Measurements from ENCODE around the gene PTS.
A peak's percentile ranks its signal among the peaks of the same experiment; 100 is the strongest.
"Not testable (repeated sequence)": the region's sequence is repeated elsewhere in the genome, so short reads cannot be mapped to it uniquely, and the experiment has no call there.

The PTS gene

DNA sequence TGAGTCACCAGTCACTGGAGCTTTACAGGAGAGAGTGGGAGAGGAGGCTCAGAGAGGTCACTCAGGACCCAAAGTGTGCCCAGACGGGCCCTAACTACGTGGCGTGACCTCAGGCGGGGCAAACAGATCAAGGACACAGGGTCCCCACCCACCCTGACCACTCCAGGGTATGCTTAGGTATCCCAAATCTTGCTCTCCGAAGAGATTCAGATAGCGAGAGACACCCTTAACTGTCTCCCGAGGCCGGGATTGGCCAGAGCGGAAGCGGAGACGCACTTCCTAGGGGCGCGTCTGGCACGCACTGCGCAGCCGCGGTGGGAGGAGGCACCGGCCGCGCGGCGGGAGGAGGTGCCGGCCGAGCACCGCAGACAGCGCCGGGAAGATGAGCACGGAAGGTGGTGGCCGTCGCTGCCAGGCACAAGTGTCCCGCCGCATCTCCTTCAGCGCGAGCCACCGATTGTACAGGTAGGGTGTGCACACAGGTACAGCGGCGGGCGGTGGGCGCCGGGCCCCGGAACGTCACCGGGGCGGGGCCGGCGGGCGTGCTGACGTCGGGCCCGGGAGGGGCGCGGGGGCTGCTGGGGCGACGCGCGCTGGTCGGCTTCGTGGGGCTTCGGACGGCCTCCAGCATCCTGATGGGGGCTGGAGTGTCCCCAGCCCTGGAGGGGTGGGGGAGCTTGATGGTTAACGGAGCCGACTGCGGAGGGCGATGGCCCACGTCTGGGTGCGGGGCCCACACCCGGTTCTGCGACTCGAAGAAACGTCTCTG is at the start of gene PTS:
PTS (plus strand) TSS at position 367 of the 769 bp plus-strand sequence; CDS start at position 383, 16 bp downstream.
- DNase-seq (ENCODE audit: low read depth): peak; percentile 90

DNA sequence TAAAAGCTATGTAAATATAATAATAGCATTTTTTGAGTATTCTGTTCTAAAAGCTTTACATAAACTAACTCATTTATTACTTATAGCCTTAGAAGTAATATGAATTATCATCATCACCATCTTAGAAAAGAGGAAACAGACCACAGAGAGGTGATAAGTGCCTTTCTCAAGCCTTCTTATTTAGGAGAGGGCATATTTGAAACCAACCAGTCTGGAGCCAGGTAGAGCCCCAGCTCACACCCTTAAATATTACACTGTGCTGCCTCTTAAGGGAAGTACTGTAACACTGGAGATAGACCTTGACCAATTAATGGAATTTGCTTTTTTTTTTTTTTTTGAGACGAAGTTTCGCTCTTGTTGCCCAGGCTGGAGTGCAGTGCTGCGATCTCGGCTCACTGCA is 48.6 kb upstream of the PTS start:
- no peak for DNase-seq (ENCODE audit: low read depth)

DNA sequence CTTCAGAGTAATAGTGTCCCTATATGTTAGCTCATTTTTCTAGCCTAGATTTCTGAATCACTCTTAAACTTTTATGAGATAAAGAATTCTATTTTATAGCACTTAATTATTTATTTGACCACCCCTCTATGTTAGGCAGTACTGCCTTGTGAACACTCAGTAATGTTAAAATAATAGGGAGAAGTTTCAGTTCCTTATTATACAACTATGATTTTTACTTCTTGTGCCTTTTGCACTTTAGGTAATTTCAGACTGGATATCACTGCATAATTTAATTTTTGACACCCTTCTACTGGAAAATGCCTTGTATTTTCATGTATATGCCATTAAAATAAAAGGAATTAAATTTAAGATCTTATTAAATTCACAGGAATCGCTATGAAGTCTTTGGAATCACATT is 47.8 kb upstream of the PTS start:
- DNase-seq (ENCODE audit: low read depth): no peak

DNA sequence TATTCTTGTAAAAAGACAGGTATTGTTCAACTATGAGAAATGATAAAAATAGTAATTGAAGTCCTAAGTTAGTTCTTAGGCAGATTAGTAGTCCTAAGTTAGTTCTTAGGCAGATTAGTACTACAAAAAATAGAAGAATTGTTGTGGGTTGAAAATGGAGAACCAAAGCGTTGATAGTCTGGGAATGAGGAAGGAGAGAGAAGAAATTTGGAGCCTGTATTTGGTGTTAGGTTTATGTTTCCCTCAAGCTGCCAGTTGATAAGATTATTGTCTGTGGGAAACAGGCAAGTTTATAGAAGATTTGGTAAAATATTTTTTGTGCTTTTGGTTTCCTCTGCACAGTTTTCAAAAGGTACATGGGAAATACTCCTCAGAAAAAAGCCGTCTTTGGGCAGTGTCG is 47.3 kb upstream of the PTS start:
- no peak for DNase-seq (ENCODE audit: low read depth)

DNA sequence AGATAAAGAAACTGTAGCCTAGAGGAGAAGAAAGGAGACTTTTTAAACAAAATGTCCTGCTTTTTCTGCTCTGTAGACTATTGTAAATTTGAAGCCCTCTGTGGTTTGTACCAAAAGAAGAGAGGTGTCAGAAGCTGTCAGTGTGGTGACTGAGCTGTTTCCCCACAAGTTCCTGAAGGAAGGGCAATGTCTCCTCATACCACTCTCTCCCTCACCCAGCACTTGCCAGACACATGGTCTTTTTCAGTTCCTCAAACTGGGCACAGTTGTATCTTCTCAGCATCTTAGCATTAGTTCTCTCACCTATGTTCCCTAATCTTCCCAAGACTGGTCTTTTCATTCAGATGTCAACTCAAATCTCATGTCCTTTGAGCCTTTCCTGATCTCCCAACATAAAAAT is 46.6 kb upstream of the PTS start:
- no peak for DNase-seq (ENCODE audit: low read depth)

DNA sequence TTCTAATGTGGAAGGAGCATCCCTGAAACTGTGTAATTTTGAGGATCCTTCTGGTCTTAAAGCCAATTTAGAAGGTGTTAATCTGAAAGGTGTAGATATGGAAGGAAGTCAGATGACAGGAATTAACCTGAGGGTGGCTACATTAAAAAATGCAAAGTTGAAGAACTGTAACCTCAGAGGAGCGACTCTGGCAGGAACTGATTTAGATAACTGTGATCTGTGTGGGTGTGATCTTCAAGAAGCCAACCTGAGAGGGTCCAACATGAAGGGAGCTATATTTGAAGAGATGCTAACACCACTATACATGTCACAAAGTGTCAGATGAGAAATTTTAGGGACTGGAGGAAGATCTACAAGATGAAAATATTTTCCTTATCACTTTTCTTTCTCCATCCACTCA is 43.4 kb upstream of the PTS start:
- DNase-seq (ENCODE audit: low read depth): no peak

DNA sequence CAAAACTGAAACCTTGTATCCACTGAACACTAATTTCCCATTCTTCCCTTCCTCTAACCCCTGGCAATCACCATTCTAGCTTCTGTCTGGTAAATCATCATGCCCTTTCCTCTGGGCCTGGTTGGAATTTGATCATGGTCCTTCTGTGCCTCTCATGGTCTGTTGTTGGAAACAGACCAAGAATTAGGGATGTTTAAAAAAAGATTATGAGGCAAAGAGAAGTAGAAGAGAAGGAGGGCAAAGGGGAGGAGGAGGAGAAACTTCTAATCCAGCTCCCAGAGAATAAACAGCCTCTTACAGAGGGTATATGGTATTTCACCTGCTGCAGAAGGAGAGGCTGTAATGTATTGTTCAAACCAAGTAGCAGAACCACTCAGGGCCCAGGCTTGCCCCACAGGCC is 40.3 kb upstream of the PTS start:
- DNase-seq (ENCODE audit: low read depth): no peak

DNA sequence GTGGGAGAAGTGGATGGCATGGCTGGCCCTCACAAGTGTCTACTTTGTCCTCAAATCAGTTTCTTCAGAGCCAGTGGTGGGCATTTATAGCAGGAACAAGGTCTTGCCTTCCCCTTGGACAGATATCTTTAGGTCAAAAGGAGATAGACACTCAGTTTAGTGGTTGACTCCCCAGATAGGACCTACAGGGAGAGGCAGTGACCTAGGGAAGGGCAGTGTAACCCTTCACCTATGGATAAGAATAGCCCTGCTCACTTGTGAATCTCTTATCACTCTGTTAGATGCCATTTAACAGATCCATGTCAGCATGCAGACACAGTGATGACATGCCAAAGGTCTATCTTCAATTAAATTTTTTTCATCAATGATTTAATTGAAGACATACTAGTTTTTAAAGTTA is 39.9 kb upstream of the PTS start:
- no peak for DNase-seq (ENCODE audit: low read depth)

DNA sequence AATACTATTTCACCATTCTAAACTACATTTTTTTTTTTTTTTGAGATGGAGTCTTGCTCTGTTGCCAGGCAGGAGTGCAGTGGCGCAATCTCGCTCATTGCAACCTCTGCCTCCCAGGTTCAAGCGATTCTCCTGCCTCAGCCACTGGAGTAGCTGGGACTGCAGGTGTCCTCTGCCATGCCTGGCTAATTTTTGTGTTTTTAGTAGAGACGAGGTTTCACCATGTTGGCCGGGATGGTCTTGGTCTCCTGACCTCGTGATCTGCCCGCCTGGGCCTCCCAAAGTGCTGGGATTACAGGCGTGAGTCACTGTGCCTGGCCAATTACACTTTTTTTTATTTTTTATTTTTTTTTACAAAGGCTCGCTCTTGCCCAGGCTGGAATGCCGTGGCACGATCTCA is 31.1 kb upstream of the PTS start:
- DNase-seq (ENCODE audit: low read depth): not testable (repeated sequence)

DNA sequence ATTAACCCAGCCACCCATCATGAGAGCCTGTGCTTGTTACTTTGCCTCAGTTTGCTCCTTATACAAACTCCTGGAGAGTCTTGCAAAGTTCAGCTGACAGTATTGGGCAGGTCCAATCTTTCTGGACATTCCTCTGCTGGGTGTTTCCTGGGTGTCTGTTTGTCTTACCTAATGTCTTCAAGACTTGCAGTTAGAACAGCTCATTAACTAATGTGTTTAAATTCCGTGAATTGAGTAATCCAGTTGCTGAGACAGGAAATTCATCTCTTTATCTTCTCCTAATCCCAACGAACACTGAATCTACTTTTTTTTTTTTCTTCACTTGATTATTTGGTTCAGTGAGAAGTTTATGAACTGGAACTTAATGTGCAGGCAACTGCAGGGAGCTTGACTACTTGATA is 30.3 kb upstream of the PTS start:
- peak; percentile 59 for DNase-seq (ENCODE audit: low read depth)

DNA sequence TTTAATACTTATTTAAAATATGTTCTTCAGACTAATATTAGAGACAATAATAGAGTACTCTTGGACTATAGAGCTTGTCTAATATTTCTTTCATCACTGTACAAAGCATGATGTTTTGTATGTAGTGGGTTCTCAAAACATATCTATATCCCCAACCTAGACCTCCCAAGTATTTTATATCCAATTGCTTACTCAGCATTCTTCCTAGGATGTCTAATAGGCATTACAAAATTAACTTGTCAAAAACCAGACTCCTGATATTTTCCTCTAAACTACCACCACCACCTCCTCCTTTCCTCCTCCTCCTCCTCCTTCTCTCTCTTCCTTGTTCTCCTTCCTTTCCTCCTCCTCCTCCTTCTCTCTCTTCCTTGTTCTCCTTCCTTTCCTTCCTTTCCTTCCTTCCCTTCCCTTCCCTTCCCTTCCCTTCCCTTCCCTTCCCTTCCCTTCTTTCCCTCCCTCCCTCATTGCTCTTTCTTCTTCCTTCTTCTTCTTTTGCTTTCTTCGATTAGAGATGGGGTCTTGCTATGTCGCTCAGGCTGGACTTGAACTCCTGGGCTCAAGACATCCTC is 29.6 kb upstream of the PTS start:
- DNase-seq (ENCODE audit: low read depth): no peak

DNA sequence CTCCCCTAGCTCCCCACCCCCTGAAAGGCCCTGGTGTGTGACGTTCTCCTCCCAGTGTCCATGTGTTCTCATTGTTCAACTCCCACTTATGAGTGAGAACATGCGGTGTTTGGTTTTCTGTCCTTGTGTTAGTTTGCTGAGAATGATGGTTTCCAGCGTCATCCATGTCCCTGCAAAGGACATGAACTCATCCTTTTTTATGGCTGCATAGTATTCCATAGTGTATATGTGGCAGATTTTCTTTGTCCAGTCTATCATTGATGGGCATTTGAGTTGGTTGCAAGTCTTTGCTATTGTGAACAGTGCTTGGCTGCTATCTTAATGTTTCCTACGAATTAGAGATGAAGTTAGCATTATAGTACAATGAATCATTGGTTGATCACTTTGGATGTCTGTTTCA is 27.1 kb upstream of the PTS start:
- not testable (repeated sequence) for DNase-seq (ENCODE audit: low read depth)

DNA sequence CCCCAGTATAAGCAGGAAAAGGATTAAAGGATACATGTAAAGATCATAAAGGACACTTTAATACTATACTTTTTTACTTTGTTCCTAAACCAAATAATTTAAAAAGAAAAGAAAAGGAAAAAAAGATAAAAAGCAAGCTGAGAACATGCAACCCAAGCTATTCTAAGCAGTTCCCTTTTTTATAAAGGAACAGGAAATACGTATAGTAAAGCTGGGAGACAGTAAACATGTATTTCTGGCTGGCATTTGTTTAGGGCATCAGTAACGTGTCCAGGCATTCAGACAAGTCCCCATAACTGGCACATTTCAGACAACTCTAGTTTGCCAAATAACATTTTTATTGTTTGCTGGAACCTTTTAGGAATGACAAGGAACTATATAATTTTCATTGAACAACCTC is 26.0 kb upstream of the PTS start:
- no peak for DNase-seq (ENCODE audit: low read depth)

DNA sequence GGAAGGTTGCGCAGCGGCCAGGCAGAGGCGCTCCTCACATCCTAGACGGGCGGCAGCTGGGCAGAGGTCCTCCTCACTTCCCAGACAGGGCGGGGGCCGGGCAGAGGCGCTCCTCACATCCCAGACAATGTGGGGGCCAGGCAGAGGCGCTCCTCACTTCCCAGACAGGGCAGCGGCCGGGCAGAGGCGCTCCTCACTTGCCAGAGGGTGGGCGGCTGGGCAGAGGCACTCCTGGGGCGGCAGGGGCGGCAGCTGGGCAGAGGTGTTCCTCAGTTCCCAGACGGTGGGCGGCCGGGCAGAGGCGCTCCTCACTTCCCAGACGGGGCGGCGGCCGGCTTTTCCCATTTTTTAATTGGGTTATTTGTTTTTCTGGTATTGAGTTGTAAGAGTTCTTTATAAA is 20.2 kb upstream of the PTS start:
- no peak for DNase-seq (ENCODE audit: low read depth)

DNA sequence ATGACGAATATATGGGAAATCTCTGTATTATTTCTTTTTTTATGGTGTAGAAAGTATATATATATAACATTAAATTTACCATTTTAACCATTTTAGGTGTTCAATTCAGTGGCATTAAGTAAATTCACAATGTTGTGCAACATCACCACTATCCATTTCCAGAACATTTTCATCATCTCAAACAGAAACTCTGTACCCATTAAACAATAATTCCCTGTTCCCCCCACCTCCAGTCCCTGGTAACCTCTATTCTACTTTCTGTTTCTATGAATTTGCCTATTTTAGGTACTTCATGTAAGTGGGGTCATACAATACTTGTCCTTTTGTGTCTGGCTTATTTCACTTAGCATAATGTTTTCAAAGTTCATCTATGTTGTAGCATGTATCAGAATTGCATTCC is 15.3 kb upstream of the PTS start:
- DNase-seq (ENCODE audit: low read depth): no peak

DNA sequence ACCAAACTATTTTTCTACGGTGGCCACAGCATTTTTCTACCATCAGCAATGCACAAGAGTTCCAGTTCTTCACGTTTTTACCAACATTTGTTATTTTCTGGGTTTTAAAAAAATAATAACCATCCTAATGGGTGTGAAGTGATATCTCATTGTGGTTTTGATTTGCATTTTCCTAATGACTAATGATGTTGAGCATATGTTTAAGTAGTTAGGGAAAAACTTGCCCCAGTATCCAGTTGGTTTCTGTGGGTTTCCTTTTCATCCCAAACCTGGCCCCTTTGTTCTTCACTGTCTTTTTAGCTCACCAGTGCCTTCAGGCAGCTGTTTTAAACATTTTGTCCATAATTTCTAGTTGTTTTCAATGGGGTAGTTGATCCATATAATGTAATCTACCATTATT is 14.7 kb upstream of the PTS start:
- no peak for DNase-seq (ENCODE audit: low read depth)

DNA sequence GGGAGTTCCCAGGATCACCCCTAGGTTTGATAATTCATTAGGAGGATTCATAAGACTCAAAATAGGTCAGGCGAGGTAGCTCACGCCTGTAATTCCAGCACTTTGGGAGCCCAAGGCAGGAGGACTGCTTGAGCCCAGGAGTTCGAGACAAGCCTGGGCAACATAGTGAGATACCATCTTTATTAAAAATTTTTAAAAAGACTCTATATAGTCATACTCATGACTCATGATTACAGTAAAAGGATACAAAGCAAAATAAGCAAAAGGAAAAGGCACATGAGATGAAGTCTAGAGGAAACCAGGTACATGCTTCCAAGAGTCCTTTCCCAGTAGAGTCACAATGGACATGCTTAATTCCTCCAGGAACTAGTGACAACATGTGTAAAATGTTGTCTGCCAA is 13.9 kb upstream of the PTS start:
- DNase-seq (ENCODE audit: low read depth): no peak

DNA sequence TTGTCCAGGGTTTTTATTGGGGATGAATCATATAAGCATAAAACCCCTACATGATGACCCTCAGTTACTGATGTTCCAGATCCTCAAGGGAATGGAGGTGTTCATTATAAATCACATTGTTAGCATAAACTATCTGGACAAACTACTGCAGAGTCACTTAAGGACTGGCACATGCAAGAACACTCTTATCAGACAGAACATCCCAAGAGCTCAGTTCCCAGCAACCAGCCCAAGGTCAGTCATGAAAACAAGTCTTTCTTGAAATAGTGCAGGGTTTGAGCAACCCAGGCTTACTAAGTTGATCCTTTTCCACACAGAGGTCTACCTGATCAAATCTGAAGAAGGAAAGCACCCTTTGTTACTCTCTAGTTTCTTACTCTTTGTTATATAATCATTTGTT is 13.5 kb upstream of the PTS start:
- DNase-seq (ENCODE audit: low read depth): no peak

DNA sequence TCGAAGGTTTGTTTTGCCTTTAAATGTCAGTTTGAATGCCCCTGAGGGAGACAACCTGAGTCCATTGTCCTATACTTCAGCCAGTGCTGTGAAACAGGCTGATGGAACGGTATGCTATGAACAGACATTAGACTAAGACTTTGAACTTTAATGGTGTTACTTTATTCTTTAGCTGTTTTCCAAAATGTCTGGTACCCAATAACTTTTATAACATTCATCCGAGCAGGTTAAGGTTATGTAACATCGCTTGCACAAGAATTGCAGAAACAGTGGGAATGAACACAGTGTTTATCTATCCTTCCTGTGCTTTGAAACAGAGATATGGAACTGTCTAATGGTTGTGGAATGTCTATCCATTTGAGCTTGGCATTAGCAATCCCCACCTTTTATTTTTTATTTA is 12.5 kb upstream of the PTS start:
- DNase-seq (ENCODE audit: low read depth): no peak

DNA sequence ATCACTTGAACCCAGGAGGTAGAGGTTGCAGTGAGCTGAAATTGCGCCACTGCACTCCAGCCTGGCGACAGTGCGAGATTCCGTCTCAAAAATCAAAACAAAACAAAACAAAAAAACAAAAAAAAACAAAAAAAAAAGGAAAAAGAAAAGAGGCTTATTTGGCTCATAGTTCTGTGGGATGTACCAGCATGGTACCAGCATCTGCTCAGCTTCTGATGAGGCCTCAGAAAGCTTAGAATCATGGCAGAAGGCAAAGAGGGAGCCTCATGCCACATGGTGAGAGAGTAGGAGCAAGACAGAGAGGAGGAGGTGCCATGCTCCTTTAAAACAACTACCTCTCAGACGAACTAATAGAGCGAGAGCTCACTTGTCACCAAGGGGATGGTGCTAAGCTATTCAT is 10.6 kb upstream of the PTS start:
- DNase-seq (ENCODE audit: low read depth): no peak

DNA sequence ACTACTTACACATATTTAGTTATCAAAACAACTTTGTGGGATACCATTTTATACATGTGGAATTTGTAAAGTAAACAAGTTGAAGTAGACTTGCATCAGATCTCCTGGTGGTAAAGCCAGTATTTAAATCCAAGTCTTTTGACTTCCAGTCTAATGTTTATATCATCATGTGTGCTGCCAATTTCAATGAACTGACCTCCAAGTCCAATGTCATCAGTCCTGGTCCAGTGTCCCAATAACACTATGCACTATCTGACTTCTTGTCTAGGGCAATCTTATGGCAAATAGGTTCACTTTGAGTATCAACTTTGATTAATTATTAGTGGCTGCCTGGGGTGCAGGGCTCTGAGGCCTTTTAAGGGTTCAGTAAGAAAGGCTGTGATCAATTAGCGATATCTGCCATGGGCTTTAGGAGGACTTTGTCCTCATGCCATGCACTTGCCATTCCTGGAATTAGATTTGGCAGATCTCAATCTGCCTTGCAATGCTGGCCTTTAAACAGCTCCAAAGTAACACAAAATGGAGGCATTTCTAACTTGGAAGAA is 9.6 kb upstream of the PTS start:
- peak; percentile 71 for DNase-seq (ENCODE audit: low read depth)

DNA sequence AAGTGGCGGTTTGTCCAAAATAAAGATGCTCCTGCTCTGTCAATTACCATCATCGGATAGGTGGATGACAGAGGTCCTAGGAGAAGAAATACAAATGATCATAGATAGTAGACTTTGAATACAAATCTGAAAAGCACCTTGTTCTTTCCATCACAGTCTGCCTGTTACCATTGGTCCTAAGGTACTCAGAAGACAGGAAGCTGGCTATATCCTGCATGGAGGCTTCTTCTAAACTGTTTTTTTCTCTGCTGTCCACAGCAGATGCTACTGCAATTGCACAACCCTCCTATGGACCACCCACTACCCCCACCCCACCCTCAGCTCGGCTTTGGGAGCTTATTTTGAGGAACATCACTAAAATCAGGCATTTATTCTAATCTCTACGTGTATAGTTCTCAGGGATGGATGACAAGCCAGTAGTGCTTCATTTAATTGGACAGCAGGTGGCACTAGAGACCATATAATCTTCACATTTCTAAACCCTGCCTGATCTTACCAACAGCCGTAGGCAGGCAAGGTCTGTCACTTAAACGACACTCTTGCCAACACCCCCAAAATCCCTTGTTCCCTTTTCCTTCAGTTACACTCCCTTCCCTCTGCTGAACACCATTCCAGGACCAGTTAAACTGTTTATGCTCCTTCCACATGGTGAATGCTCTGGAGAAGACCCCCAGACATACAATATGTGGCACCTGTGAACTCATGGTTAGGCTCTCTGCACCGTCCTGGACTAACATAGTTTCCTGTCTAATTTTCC is 6.6 kb upstream of the PTS start:
- peak; percentile 81 for DNase-seq (ENCODE audit: low read depth)

DNA sequence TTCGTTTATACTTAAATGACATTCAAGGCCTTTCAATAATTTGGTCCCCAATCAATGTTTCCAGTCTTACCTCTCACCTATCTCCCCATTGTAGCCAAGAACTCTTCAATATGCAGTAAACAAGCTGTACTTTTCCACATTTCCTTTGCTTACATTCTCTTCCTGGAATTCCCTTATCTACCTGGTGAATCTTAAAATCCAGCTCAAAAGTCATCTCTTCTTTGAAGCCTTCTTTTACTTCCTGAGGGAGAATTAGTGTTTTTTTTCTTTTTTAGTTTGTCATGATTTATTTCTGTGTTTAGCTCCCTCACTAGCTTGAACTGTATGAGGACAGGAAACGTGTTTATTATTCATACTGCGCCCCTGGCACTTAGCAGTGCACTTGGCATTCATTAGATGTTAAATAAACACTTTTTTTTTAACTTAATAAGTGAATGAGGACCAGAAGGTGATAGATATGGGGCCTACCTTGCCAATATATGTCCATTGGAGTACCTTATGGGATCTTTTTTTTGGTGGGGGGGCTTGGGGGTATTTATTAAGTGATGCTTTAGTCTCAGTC is 4.9 kb upstream of the PTS start:
- peak; percentile 48 for DNase-seq (ENCODE audit: low read depth)

Data from EH (cell line).